GM19099 (cell line): Measurements from ENCODE around the gene MIDN.

Source experiments
- POLR2A ChIP-seq: IDR thresholded peaks from 3 replicates; pipeline ENCODE4 v1.6.1; 2011; ENCODE audit warnings: low read depth; ENCODE audit not compliant: insufficient read length; ENCODE audit errors: extremely low read depth

MIDN gene

DNA sequence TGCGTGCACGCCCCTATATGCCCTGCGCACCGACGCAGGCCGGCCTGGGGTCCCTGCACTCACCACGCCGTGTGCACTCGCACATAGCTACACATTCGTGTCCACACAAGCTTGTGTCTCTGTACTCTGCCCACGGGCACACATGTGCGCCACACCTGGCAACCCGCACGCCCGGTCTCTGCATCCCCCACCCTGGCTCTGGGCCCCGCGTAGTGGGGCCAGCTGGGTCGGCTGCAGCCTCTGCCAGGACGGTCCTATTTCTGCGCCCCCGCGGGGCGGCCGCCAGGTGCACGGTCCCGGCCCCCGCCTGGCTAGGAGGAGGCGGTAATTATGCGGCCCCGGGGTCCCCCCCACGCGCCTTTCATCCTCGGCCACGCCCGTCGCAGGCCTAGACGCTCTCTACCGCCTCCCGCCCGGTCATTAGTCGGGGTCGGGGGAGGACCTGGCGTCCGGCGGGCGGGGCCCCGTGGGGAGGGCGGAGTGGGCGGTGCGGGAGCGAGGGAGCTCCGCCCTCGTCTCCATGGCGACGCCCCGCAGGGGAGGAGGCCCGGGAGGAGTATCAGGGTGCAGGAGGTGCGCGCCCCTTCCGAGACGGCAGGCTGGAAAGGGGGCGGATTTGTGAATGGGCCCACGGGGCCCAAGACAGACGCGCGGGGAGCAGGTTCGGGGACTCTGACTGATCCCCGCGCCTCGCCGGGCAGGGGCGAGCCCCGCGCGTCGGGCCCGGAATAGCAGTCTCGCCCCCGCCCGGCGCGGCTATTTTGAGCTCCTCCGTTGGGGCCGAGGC, 17.9 kb downstream of the MIDN start:
- TF ChIP-seq POLR2A, result no peak

DNA sequence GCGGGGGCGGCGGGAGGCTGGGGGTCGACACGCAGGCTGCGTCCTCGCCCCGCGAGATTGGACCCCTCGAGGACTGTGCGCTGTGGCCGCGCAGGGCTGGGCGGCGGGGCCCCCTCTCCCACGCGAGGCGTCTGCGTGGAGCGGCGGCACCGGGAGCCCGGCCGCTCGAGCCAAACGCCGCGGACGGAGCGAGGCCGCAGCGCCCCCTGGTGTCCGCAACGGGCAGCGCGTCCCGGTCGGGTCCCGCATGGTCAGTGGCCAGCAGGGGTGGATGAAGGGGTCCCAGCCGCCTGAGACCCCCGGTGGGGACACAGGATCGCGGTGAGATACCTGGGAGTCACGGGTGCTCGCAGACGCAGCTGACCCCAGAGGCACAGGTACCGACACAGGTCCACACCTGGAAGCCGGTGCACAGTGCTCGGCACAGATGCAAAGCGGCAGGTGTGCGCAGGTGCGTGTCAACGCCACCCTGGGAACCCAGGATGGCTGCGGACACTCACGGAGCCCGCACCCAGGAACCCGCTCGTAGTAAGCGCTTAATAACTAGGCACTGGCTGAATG, 18.6 kb downstream of the MIDN start:
- TF ChIP-seq POLR2A, result peak; percentile 16

DNA sequence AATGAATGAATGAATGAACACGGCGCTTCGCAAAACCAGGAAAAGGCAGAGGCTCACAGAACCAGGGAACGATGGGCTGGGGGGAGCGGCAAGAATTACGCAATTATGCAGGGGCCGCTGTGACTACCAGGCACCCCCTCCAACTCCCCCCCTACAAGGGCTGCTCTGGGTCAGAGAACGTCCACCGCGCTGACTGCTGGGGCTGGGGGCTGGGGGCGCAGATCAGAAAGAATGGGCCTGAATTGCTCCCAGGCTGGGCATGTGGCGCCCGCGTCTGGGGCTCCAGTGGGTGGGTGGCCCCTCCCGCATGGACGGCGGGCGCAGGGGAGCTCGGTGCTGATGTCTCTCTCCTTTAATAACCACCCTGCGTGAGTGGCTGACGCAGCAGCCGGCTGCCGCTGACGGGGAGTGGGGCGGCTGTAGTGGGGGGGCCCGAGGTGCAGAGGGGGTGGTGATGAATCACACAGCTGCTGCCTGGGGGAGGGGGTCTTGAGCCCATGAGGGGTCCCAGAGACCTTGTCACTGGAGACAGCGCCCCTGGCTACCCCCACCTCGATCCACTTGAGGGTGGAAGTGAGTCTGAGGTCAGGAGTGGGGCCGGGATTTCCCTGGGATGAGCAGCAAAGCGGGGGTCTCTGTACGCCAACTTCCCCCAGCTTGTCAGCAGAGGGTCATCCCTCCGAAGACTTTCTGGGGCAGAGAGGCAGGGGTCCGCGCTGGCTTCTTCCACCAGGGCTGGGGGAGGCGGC, 19.3 kb downstream of the MIDN start:
- TF ChIP-seq POLR2A, result no peak

DNA sequence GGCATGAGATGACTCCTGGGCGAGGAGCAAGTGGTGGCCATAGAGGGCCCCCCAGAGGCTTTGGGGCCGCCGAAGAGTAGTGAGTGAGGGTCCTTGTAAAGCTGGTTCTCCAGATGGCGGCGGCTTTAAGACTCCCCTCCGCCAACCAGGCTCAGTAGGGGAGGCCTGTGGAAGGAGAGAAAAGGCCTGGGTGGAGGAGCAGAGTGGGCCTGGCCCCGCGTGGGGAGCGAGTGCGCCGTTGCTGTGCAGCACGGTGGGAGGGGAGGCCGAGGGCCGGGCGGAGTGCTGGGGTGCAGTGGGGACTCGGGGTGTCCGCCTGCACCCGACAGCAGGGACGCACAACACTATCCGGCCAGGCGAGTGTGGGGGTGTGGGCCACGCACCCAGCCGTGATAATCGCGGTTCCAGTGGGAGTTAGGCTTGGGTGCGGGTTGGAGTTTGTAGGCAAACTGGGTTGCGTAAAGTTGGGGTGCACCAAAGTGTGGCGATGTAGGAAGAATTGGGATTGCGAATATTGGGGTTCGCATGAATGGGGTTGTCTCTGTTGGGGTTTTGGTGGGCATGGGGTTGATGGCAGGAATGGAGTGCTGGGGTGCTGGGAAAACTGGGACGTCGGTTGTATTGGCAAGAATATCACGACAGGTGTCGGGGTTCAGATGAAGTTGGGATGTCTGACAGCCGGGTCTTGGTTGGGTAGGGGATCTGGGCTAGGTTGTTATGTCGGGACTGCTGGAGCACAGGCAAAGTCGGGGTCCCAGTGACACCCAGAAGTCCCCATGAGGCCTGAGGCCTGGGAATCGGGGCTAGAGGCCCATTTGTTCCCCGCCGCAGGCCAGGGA, 20.1 kb downstream of the MIDN start:
- no peak for TF ChIP-seq POLR2A

DNA sequence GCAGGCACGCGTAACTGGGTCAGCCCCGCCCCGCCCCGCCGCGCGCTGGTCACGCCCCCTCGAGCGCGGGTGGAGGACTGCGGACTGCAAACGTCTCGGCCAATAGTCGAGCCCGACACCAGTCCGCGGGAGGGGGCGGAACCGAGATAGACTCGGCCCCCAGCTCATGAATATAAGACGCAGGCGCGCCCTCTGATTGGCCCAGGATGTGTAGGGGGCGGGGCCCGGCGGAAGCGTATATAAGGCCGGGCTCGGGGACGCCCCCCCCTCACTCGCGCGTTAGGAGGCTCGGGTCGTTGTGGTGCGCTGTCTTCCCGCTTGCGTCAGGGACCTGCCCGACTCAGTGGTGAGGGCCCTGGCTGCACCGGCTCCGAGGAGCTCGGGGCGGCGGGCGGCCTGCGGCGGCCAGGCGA, 20.7 kb downstream of the MIDN start, which contains the start of gene CIRBP:
TSS of gene CIRBP (plus strand) at position 268 of the 413 bp plus-strand sequence. CDS start 1,602 bp downstream, outside the sequence.
- peak; percentile 100 for TF ChIP-seq POLR2A

DNA sequence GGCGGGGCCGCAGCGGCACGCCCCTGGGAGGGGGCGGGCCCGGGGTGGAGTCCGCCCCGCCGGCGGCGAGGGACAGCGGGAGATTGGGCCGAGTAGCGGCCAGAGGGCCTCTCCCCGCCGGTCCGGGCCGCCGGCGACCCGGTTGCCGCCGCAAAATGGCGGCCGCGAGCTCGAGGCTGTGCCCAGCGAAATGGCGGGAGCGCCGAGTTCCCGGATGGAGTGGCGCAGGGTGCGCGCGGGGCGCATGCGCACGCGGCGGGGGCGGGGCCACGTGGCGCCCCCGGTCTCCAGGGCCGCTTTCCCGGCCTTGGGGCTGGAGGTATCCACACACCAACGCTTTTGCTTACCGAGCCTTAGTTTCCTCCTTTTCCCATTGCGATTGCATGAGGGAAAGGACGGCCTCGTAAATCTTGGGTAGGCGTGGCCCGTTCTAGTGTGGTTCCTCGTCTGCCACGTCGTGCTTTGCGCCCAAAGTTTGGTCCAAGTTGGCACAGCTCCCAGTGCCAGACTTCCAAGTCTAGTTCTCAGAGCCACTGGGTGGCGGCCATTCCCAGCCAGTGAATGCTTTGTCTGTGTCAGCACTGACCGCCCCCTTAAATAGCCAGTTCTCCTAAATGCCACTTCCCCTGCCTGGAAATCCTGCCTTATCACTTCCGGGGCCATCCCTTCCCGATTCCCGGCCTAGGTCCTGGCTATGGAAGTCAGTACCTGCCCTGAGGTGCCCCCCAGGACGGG, 21.3 kb downstream of the MIDN start:
- peak; percentile 33 for TF ChIP-seq POLR2A

DNA sequence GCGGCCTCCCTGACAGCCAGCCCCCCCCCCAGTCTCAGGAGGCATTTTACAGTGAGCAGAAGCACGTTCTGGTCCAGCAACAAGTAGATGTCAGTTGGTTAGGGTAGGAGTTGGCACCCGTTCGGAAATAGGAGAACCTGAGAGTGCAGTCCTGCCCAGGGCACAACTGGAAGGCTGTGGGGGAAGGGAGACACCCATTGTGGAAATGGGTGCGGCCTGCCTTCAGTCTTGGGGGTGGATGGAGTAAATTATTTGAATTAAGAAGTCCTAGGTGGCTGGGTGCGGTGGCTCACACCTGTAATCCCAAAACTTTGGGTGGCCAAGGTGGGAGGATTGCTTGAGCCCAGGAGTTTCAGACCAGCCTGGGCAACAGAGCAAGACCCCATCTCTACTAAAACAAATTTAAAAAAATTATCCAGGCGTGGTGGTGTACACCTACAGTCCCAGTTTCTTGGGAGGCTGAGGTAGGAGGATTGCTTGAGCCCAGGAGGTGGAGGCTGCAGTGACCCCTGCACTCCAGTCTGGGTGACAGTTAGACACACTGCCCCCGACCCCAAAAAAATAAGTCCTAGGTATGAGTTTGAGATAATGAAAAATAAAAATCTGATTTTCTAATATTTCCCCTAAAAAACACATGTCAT, 21.9 kb downstream of the MIDN start:
- TF ChIP-seq POLR2A, result peak; percentile 7

DNA sequence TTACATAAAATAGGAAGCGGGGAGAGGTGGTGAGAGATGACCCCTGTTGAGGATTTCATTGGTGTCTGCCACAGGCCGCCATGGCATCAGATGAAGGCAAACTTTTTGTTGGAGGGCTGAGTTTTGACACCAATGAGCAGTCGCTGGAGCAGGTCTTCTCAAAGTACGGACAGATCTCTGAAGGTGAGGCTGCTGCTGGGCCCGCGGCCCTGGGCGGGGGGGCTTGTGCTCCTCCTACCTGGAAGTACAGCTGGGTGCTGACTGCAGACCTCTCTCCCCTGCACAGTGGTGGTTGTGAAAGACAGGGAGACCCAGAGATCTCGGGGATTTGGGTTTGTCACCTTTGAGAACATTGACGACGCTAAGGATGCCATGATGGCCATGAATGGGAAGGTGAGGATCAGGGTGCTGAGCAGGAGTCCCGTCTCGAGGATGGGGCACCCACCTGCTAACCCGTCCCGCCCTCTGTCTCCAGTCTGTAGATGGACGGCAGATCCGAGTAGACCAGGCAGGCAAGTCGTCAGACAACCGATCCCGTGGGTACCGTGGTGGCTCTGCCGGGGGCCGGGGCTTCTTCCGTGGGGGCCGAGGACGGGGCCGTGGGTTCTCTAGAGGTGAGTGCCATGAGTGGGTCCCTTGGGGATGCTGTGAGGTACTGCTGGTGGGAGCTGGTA, 22.6 kb downstream of the MIDN start:
- TF ChIP-seq POLR2A, result peak; percentile 3

DNA sequence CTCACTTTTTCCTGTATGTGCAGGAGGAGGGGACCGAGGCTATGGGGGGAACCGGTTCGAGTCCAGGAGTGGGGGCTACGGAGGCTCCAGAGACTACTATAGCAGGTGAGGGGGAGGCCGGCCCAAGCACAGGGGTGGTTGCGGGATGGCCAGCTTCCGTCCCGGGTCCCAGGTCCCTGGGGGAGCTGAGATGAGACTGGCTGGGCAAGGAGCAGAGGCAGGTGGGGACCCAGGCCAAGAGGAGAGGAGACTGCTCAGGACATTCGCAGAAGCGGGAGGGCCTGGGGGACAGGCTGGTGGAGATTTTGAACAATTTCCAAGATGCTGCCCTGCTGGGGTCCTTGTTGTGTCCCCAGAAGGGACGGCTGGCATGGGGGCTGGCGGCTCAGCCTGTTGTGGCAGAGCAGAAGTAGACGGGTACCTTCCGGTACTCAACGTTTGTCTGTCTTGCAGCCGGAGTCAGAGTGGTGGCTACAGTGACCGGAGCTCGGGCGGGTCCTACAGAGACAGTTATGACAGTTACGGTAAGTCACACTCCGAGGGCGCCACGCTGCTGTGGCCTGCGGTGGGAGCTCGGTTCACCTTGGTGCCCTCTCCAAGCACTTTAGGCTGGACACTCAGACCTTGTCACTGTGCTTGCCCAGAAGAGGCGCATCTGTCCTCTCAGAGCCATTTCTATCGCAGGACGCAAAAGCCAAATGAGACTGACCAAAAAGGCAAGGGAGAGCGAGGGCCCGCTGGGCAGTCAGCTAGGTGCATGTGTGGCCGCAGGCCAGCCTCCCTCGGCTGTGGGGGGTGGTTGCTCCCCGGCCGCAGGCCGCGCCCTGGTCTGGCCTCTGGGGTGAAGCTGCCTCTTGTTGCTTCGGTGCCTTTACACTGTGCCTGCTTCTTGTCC, 23.4 kb downstream of the MIDN start:
- TF ChIP-seq POLR2A, result peak; percentile 45

DNA sequence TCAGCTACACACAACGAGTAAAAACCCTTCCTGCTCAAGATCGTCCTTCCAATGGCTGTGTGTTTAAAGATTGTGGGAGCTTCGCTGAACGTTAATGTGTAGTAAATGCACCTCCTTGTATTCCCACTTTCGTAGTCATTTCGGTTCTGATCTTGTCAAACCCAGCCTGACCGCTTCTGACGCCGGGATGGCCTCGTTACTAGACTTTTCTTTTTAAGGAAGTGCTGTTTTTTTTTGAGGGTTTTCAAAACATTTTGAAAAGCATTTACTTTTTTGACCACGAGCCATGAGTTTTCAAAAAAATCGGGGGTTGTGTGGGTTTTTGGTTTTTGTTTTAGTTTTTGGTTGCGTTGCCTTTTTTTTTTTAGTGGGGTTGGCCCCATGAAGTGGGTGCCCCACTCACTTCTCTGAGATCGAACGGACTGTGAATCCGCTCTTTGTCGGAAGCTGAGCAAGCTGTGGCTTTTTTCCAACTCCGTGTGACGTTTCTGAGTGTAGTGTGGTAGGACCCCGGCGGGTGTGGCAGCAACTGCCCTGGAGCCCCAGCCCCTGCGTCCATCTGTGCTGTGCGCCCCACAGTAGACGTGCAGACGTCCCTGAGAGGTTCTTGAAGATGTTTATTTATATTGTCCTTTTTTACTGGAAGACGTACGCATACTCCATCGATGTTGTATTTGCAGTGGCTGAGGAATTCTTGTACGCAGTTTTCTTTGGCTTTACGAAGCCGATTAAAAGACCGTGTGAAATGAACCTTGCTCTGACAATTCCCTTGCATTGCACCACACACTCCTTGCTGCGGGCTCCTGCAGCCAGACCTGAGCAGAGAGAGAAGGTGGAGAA, 24.3 kb downstream of the MIDN start:
- no peak for TF ChIP-seq POLR2A

DNA sequence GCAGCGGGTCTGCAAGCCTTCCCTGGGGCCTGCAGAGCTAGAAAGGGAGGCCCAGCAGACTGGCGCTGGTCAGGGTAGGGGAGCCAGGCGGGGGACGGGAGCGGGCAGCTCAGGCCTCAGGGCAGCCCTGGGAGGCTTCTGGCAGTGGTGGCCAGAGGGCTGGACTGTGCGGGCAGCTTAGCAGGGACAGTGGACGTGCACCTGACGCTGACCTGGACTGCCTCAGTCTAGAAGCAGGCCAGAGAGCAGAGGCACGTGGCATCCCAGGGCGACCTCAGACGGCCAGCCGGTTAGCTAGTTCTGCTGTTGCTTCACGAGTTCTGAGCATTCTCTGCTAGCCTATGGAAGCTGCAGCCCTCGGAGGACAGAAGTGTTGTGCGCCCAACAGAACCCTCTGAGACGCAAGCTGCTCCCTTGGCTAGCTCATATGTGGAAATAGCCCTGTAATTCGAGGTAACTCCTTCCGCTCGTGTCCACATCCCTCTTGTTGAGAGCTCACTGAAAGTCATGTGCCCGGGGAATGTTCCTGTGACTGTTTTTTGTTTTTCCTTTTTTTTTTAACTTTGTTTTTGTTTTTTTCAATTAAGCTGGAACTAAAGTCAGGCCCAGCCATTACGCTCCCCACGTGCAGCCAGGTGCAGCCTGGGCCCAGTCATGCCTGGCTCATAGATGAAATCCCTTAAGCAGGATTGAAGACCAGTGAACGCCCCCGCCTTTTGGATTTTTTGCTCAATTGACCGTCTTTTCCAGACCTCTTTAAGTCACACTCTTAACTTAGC, 25.1 kb downstream of the MIDN start:
- peak; percentile 32 for TF ChIP-seq POLR2A
